Hypothalamus (tissue), 51 donors: ENCODE measurements around the gene KLF6.
"Not testable (repeated sequence)": the region's sequence is repeated elsewhere in the genome, so short reads cannot be mapped to it uniquely, and the experiment has no call there.

Experiments used
- DNase-seq, 51 donors: peaks; one replicate each; lab custom pipeline; 2025; lab: John Stamatoyannopoulos, UW

The KLF6 gene

GRCh38 chr10:3738855-3739350 lies 46.1 kb downstream of the KLF6 start:
- no peak for DNase-seq

GRCh38 chr10:3737864-3738263 lies 47.1 kb downstream of the KLF6 start:
- DNase-seq = no peak

- no peak for DNase-seq
These were observed 49.8 kb downstream of the KLF6 start for GRCh38 chr10:3735175-3735574.

- no peak for DNase-seq
These were observed 50.9 kb downstream of the KLF6 start for GRCh38 chr10:3734111-3734510.

GRCh38 chr10:3732183-3732582 lies 52.8 kb downstream of the KLF6 start:
- DNase-seq = not testable (repeated sequence)

- no peak for DNase-seq
These were observed 55.5 kb downstream of the KLF6 start for GRCh38 chr10:3729397-3729976.

- DNase-seq = no peak
These were observed 56.4 kb downstream of the KLF6 start for GRCh38 chr10:3728563-3728962.

- DNase-seq = no peak
These were observed 57.7 kb downstream of the KLF6 start for GRCh38 chr10:3727268-3727667.
